Activated naive CD4-positive, alpha-beta T cell treated with anti-CD3 and anti-CD28 coated beads, Interleukin-2, amount 10 ng/mL, durations not matched to agents 7 days and 5 days (primary cell): Measurements from ENCODE around the gene MYO7B.
"Not testable (repeated sequence)": the region's sequence is repeated elsewhere in the genome, so short reads cannot be mapped to it uniquely, and the experiment has no call there.

Experiments
- CTCF ChIA-PET: fragments of 350-600 bp; sonication (Branson Sonifier 250); formaldehyde crosslinking; loops from one replicate; lab custom pipeline; 2021; ENCODE audit warnings: antibody characterized with exemption; lab: Charles Lee
- DNase-seq: peaks from one replicate; pipeline ENCODE4 v3.0.0-alpha.2; 2020
- H3K27ac Mint-ChIP-seq: one replicate; pipeline ENCODE4 v1.8.0; 2021; ENCODE audit warnings: mild to moderate bottlenecking, moderate library complexity, mixed read lengths
- H3K27me3 Mint-ChIP-seq: one replicate; pipeline ENCODE4 v1.8.0; 2021; ENCODE audit warnings: mild to moderate bottlenecking, mixed read lengths
- H3K36me3 Mint-ChIP-seq: one replicate; pipeline ENCODE4 v1.8.0; 2021; ENCODE audit warnings: mixed read lengths
- H3K4me1 Mint-ChIP-seq: one replicate; pipeline ENCODE4 v1.8.0; 2021; ENCODE audit warnings: mixed read lengths
- H3K4me3 Mint-ChIP-seq: one replicate; pipeline ENCODE4 v1.8.0; 2021; ENCODE audit warnings: mild to moderate bottlenecking, moderate library complexity, mixed read lengths
- H3K9me3 Mint-ChIP-seq: one replicate; pipeline ENCODE4 v1.8.0; 2021; ENCODE audit warnings: mixed read lengths

The MYO7B gene

GRCh38 chr2:127566139-127566417 lies 30.6 kb downstream of the MYO7B start:
- H3K4me3 Mint-ChIP-seq = no peak overlapping the region
- H3K36me3 Mint-ChIP-seq = peaks cover 4% of the 10 kb centered on the region
- CTCF ChIA-PET = interaction anchor here (1.1 to 1.4 kb wide), 2 partner anchors 25 to 84 kb away, joined by 4 to 7 read pairs; no protein-coding TSS in a partner anchor
- no peak for DNase-seq
- H3K9me3 Mint-ChIP-seq = no peaks in the 10 kb centered on the region
- peaks cover 41% of the 10 kb centered on the region for H3K27me3 Mint-ChIP-seq
- H3K27ac Mint-ChIP-seq = no peak overlapping the region
- H3K4me1 Mint-ChIP-seq = peaks cover 17% of the 10 kb centered on the region

- Mint-ChIP-seq H3K9me3 (no peaks in the 10 kb centered on the region), H3K36me3 (peaks cover 4% of the 10 kb centered on the region), H3K27me3 (peaks cover 41% of the 10 kb centered on the region), H3K4me3 (no peak overlapping the region), H3K4me1 (peaks cover 17% of the 10 kb centered on the region), H3K27ac (no peak overlapping the region)
- no peak for DNase-seq
- CTCF ChIA-PET = interaction anchor here (1.1 to 1.4 kb wide), 2 partner anchors 25 to 84 kb away, joined by 4 to 7 read pairs; no protein-coding TSS in a partner anchor
Measured at GRCh38 chr2:127566576-127566975, 31.1 kb downstream of the MYO7B start.

GRCh38 chr2:127567351-127567854 lies 31.9 kb downstream of the MYO7B start:
- H3K27ac Mint-ChIP-seq = no peak overlapping the region
- H3K9me3 Mint-ChIP-seq = no peaks in the 10 kb centered on the region
- no peak for DNase-seq
- CTCF ChIA-PET = interaction anchor here (0.6 to 1.4 kb wide), 3 partner anchors 24 to 240 kb away, joined by 3 to 7 read pairs (median 4); no protein-coding TSS in a partner anchor
- peaks cover 18% of the 10 kb centered on the region for H3K4me1 Mint-ChIP-seq
- peaks cover 41% of the 10 kb centered on the region for H3K27me3 Mint-ChIP-seq
- H3K36me3 Mint-ChIP-seq = peaks cover 4% of the 10 kb centered on the region
- no peak overlapping the region for H3K4me3 Mint-ChIP-seq

GRCh38 chr2:127568128-127568527 lies 32.6 kb downstream of the MYO7B start:
- CTCF ChIA-PET = interaction anchor here (0.6 kb wide), 1 partner anchor 239 kb away, joined by 3 read pairs; no protein-coding TSS in a partner anchor
- H3K4me3 Mint-ChIP-seq = no peak overlapping the region
- no peak for DNase-seq
- H3K36me3 Mint-ChIP-seq = peaks cover under 1% of the 10 kb centered on the region
- H3K9me3 Mint-ChIP-seq = no peaks in the 10 kb centered on the region
- peaks cover 44% of the 10 kb centered on the region for H3K27me3 Mint-ChIP-seq
- H3K4me1 Mint-ChIP-seq = peaks cover 16% of the 10 kb centered on the region
- no peak overlapping the region for H3K27ac Mint-ChIP-seq

GRCh38 chr2:127569666-127570065 lies 34.2 kb downstream of the MYO7B start:
- Mint-ChIP-seq H3K27me3 (peaks cover 44% of the 10 kb centered on the region), H3K4me3 (no peak overlapping the region), H3K36me3 (no peaks in the 10 kb centered on the region), H3K4me1 (peaks cover 6% of the 10 kb centered on the region), H3K27ac (no peak overlapping the region), H3K9me3 (no peaks in the 10 kb centered on the region)
- CTCF ChIA-PET = interaction anchor here (1.1 kb wide), 1 partner anchor 21 kb away, joined by 3 read pairs; no protein-coding TSS in a partner anchor
- no peak for DNase-seq

- Mint-ChIP-seq H3K4me3 (no peak overlapping the region), H3K27ac (no peak overlapping the region), H3K36me3 (no peaks in the 10 kb centered on the region), H3K4me1 (peaks cover 15% of the 10 kb centered on the region), H3K9me3 (no peaks in the 10 kb centered on the region), H3K27me3 (peaks cover 35% of the 10 kb centered on the region)
- CTCF ChIA-PET = no interaction called here
- no peak for DNase-seq
Measured at GRCh38 chr2:127570282-127571250, 35.1 kb downstream of the MYO7B start.

GRCh38 chr2:127572352-127572751 lies 36.9 kb downstream of the MYO7B start:
- DNase-seq, CTCF ChIA-PET, H3K9me3 Mint-ChIP-seq, H3K27ac Mint-ChIP-seq, H3K4me3 Mint-ChIP-seq, H3K36me3 Mint-ChIP-seq: not testable (repeated sequence)
- Mint-ChIP-seq H3K4me1 (peaks cover 27% of the 10 kb centered on the region), H3K27me3 (peaks cover 25% of the 10 kb centered on the region)

GRCh38 chr2:127572841-127573240 lies 37.4 kb downstream of the MYO7B start:
- no peak overlapping the region for H3K27ac Mint-ChIP-seq
- no peaks in the 10 kb centered on the region for H3K9me3 Mint-ChIP-seq
- peaks cover 27% of the 10 kb centered on the region for H3K4me1 Mint-ChIP-seq
- no peak overlapping the region for H3K4me3 Mint-ChIP-seq
- no peaks in the 10 kb centered on the region for H3K36me3 Mint-ChIP-seq
- H3K27me3 Mint-ChIP-seq = peaks cover 28% of the 10 kb centered on the region
- no peak for DNase-seq
- CTCF ChIA-PET = interaction anchor here (0.7 kb wide), 1 partner anchor 12 kb away, joined by 3 read pairs; no protein-coding TSS in a partner anchor

- H3K36me3 Mint-ChIP-seq = no peaks in the 10 kb centered on the region
- peaks cover 27% of the 10 kb centered on the region for H3K4me1 Mint-ChIP-seq
- no peak for DNase-seq
- no peaks in the 10 kb centered on the region for H3K9me3 Mint-ChIP-seq
- no peak overlapping the region for H3K27ac Mint-ChIP-seq
- peaks cover 28% of the 10 kb centered on the region for H3K27me3 Mint-ChIP-seq
- CTCF ChIA-PET = interaction anchor here (0.7 kb wide), 1 partner anchor 11 kb away, joined by 3 read pairs; no protein-coding TSS in a partner anchor
- no peak overlapping the region for H3K4me3 Mint-ChIP-seq
Measured at GRCh38 chr2:127573298-127573697, 37.8 kb downstream of the MYO7B start.

- Mint-ChIP-seq H3K27me3 (peaks cover 29% of the 10 kb centered on the region), H3K36me3 (no peaks in the 10 kb centered on the region), H3K27ac (no peak overlapping the region), H3K9me3 (no peaks in the 10 kb centered on the region), H3K4me1 (peaks cover 27% of the 10 kb centered on the region), H3K4me3 (no peak overlapping the region)
- CTCF ChIA-PET = interaction anchor here (1.5 kb wide), 1 partner anchor 17 kb away, joined by 6 read pairs; no protein-coding TSS in a partner anchor
- no peak for DNase-seq
Measured at GRCh38 chr2:127573771-127574170, 38.3 kb downstream of the MYO7B start.

GRCh38 chr2:127574656-127575055 lies 39.2 kb downstream of the MYO7B start:
- Mint-ChIP-seq H3K27me3 (peaks cover 29% of the 10 kb centered on the region), H3K36me3 (no peaks in the 10 kb centered on the region), H3K27ac (peak overlapping the region; percentile 73), H3K4me1 (peaks cover 27% of the 10 kb centered on the region), H3K4me3 (no peak overlapping the region), H3K9me3 (no peaks in the 10 kb centered on the region)
- CTCF ChIA-PET = interaction anchor here (1.1 to 1.5 kb wide), 2 partner anchors 16 to 73 kb away, joined by 3 to 6 read pairs; no protein-coding TSS in a partner anchor
- no peak for DNase-seq

- CTCF ChIA-PET = interaction anchor here (0.7 to 1.5 kb wide), 4 partner anchors 16 to 75 kb away, joined by 3 to 6 read pairs (median 4); no protein-coding TSS in a partner anchor
- Mint-ChIP-seq H3K9me3 (no peaks in the 10 kb centered on the region), H3K36me3 (no peaks in the 10 kb centered on the region), H3K4me1 (peaks cover 27% of the 10 kb centered on the region), H3K27ac (peak overlapping the region; percentile 73), H3K27me3 (peaks cover 23% of the 10 kb centered on the region), H3K4me3 (no peak overlapping the region)
- no peak for DNase-seq
Measured at GRCh38 chr2:127575185-127575765, 39.8 kb downstream of the MYO7B start.

- peaks cover 27% of the 10 kb centered on the region for H3K4me1 Mint-ChIP-seq
- CTCF ChIA-PET = interaction anchor here (0.7 to 1.1 kb wide), 2 partner anchors 63 to 74 kb away, joined by 3 to 4 read pairs; no protein-coding TSS in a partner anchor
- H3K27me3 Mint-ChIP-seq = peaks cover 23% of the 10 kb centered on the region
- H3K27ac Mint-ChIP-seq = peak overlapping the region; percentile 73
- no peaks in the 10 kb centered on the region for H3K36me3 Mint-ChIP-seq
- no peak for DNase-seq
- no peaks in the 10 kb centered on the region for H3K9me3 Mint-ChIP-seq
- no peak overlapping the region for H3K4me3 Mint-ChIP-seq
Measured at GRCh38 chr2:127575941-127576432, 40.5 kb downstream of the MYO7B start.
